NCI-H82 (cell line): Measurements from ENCODE around the gene RHOC.

Experiments
- DNase-seq: peaks from one replicate; lab custom pipeline; 2025; lab: John Stamatoyannopoulos, UW

The RHOC gene

DNA sequence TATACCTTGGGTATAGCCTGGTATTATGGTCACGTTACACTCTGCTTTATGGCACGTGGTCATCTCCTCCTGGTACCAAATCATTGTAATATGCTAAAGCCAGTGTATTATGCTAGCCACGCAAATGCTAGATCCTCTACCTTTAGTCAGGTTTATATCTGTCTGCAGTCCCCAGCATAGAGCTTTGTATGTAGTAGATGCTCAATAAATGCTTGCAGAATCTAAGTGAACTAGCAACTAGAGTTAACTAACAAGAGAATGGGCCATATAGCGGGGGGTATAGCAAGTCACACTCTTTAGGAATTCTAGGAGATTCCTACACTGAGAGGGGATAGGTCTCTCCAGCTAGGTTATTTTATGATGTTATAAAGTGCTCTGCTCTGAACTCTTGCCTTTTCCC, 29.4 kb downstream of the RHOC start:
- DNase-seq = no peak

DNA sequence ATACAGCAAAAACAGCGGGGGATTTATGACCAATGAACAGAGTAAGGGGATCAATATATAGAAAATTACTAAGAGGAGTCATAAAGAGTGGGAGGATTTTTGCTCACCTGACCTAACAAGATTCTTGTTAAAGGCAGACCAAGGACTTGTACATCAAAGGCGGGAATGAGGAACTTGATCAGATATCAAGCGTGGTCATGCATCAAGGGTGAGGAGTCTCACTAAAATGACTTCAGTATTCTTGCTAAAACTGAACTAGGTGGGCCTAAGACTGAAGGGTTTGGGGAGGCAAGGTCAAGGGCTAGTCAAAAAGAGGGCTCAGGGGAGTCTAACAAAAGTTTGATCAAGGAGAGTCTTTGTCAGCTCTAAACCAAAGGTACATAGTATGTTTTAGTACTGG, 30.4 kb downstream of the RHOC start:
- DNase-seq = no peak

DNA sequence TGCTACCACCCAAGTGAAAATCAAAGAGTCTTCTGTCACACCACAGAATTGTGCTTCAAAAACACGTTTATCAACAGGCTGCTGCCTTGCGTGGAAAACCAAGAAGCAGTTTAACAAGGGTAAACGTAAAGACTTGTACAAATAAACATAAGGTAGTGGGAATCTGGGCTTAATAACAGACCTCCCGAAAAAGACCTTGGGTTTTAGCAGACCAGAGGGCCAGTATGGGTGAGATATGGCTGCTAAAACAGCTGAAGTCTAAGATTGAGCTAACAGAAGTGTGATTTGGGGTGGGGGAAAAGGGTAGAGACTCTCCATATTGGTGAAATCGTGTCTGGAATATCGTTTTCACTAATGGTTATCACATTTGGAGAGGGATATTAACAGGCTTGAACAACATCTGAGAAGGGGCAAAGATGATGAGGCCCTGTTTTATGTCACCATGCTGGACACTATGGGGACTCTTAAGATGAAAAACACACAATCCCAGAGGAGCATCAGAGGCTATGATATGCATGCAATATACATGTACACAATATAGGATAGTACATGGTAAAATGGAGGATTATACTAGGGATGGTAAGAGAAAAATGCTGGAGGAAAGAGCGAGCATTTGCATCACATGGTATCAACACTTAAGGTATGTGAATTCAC, 31.1 kb downstream of the RHOC start:
- no peak for DNase-seq

DNA sequence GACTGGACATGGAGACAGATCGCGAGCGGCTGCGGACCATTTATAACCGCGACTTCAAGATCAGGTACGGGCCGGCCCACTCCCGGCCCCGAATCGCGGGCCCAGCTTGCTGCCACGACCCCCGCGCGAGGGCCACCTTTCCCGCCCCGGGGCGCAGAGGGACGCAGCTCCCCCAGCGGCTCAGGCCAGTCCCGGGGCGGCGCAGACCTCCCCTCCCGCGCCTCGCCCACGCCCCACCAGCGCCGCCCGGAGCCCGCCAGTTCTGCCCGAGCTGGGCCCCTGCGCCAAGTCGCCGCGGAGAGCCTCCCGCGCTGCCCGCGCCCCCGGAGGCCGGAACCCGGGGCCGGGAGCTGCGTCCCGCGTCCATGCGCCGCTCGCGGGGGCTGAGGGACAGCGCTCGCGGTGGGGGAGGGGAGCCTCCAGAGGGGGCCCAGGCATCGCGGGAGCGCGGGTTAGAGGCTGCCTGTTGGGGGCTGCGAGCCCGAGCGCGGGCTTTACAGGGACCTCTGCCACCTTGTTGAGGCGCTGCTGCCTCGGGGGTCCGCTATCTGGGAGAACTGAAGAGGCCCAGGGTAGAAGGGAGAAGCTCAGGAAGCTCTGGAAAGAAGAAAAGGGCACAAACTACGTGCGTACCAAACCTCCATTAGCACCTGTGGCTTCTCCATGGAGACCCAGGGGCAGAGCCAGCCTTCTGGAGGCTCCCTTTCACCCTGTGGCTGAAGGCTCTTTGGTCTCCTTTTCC, 31.8 kb downstream of the RHOC start:
- DNase-seq = peak; percentile 72

DNA sequence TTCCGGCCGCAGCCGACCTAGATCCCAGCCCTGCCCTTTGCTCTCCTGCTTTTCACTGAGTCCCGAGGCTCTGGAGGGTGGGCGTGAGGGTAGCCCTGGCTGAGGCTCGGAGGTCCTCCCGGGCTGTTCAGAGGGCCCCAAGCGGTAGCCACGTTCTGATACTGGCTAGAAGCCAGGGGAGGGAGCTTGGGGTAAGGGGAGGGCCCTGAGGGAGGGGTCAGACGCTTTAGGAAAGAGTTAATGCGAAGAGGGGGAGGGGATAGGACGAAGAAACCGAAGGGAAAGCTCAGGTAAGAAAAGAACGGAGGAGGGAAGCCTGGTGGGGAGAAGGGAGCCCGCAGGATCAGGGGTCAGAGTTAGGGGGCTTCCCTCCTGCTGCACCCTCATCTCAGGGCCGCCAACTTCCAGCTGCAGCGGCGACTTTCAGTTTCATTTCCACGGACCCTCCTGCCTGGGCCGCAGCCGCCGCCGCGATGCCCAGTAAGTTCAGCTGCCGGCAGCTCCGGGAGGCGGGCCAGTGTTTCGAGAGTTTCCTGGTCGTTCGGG, 32.4 kb downstream of the RHOC start, which contains the start of gene MOV10:
Gene MOV10 (plus strand): TSS at position 220 of the 546 bp plus-strand sequence. CDS start 254 bp downstream, at position 474.
- DNase-seq = peak; percentile 86

DNA sequence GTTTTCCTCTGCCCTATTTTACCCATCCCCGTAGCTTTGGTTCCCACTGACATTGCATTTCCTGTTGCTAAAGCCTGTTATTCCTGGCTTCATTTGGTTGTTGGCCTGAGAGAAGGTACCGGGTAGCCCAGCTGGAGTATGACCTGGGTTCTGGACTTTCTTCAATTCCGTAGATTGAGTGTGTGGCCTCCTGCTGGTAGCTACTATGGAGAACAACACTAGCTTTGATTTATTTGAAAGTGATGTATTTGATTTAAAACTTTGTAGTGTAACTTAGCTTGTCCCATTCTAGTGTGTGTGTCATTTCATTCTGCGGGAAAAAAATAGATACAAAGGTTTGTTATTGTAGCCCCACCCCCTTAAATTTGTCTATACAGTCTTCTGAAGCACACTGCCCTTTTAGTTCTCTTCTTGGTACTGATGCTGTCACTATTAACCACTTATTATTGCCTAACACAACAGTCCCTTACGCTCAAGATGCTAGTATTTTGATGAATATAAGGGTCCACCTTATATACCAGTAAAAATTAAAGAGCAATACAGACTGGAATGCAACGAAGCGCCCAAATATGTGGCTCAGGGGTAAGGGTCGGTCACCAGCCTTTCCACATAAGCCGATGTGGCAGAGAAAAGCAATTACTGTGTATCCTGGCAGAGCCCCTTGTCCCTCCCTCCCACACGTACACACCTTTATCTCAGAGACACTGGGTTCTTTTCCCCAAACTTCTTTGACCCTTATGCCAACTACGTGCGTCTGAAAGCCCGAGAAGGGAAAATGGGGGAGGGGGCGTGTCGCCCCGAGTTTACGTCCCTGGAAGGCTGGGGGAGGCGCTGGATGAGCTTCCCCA, 33.1 kb downstream of the RHOC start:
- DNase-seq = peak; percentile 52

DNA sequence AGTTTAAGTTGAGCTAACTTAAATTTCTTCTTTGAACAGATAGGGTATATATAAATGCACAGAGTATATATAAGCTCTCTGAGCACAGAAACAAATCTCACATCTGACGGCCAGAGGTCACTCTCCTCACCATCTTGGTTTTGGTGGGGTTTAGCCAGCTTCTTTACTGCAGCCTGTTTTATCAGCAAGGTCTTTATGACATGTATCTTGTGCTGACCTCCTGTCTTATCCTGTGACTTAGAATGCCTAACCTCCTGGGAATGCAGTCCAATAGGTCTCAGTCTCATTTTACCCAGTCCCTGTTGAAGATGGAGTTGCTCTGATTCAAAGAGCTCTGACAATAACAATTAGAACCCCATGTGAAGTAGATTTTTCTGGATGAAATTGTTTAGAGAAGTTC, 34.1 kb downstream of the RHOC start:
- no peak for DNase-seq

DNA sequence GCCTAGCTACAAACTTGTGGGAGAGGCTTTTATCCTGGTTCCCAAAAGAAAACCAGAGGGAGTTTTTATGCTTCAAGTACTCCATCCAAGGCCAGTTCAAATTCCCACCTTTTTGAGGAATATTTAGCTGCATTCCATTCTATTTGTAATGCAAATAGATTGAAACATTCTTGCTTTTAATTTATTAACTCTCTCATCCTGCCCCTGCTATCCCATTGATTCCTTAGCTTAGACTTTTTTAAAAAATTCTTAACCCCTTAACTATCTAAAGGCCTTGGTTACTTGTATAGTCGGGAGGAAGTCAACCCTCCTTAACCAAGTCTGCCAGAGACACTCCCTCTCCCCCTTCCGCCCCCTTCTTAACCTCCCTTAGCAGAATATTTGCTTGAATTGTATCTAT, 34.9 kb downstream of the RHOC start:
- no peak for DNase-seq

DNA sequence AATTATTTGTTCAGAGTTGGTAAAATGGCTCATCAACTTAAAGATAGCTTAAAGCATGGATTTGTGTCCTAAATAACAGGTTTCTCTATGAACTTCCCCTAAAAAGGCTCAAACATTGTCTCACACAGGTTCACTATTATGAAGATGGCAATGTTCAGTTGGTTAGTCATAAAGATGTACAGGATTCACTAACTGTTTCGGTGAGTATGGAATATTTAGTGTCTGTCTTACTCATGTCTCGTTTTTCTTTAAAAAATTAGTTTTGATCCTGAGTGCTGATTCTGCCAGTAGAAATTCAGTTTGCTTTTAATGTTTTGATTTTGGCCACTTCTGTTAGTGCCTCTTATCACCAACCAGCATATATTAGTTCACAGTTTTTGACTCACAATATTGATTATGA, 40.0 kb downstream of the RHOC start:
- no peak for DNase-seq

DNA sequence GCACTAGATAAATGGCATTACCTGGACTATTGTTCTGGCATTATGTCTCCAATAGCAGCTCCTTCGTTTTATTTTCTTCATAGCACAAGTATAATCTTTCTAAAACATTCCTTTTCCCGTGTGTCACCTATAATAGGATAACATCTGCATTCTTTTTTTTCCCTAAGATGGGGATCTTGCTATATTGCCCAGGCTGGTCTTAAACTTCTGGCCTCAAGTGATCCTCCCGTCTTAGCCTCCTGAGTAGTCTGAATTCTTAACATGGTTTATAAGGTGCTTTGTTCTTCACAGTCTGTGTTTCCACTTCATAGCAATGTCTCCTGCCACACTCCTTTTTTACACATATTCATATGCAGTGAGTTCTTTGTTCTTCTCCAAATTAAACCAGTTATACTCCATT, 41.1 kb downstream of the RHOC start:
- DNase-seq = no peak

DNA sequence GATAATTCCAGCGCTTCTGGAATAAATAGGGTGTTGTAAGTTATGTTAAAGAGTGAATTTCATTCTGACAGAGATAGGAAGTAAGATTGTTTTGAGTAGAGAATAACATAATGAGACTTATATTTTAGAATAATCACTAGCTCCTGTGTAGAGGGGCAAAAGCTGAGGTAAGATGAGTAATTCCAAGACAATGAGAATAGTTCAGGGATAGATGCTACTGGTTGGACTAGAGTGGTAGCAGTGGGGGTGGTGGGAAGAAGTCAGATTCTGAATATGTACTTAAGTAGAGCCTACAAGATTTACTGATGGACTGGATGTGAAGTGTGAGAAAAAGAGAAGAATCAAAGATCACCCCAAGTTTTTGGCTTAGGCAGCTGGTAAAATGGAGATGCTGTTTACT, 55.7 kb downstream of the RHOC start:
- no peak for DNase-seq
